HCT116 (cell line): ENCODE results near the gene IDI1. TPM values are rescaled to one million over a fixed set of nuclear protein-coding genes. Genes with fewer than 3 reads are reported as not detected.

Source experiments
- ATAC-seq: fragments of 200-7000 bp; cut with Tn5 transposase; 2 replicates; pipeline ENCODE4 v1.9.1; 2020; ENCODE audit warnings: mild to moderate bottlenecking, moderate library complexity
- BruUV-seq: library from RNA; stranded (reverse); fragments of 400-500 nt; replicated peaks from 2 replicates; lab custom pipeline; 2021; lab: Mats Ljungman, UMichigan
- CTCF ChIA-PET: fragments of 300-600 bp; sonication (Branson Sonifier 250); formaldehyde crosslinking; loops from one replicate; lab custom pipeline; 2021; ENCODE audit warnings: antibody characterized with exemption; lab: Charles Lee
- POLR2A ChIA-PET: fragments of 300-600, 350-600 bp; sonication (Branson Sonifier 250); formaldehyde crosslinking; loops from one replicate; lab custom pipeline; 2021; ENCODE audit warnings: antibody characterized with exemption; lab: Charles Lee
- RAD21 ChIA-PET, 2 experiments: fragments of 300-600 bp; sonication (Branson Sonifier 250); formaldehyde crosslinking; loops; one replicate each; lab custom pipeline; 2023; ENCODE audit warnings: low total read pairs in 2 of 2; ENCODE audit not compliant: uncharacterized antibody in 2 of 2, unreplicated experiment in 2 of 2, low non-redundant PET in 1 of 2; lab: Charles Lee
- DNase-seq: peaks from one replicate; pipeline ENCODE4 v3.0.0-alpha.2; 2010; ENCODE audit warnings: low read depth, low spot score
- H2AFZ ChIP-seq: fragments of 200-600 bp; shearing (Covaris generic), sonication (generic); 2 replicates; pipeline ENCODE4 v1.6.1; 2017; ENCODE audit warnings: low read depth, mixed run types, mixed read lengths, antibody characterized with exemption, low read length; ENCODE audit not compliant: poor library complexity, severe bottlenecking
- H3K27ac ChIP-seq: 2 replicates; pipeline ENCODE4 v1.5.1; 2012; ENCODE audit warnings: low read depth, low read length
- H3K27me3 ChIP-seq: fragments of 200-600 bp; sonication (generic); 2 replicates; pipeline ENCODE4 v1.6.1; 2016; ENCODE audit warnings: mixed run types, low read length, mixed read lengths; ENCODE audit not compliant: insufficient read depth
- H3K36me3 ChIP-seq, 2 experiments: fragments of 200-500 bp in 1 of 2; fragments of 200-600 bp in 1 of 2; sonication (Bioruptor generic) in 1 of 2; sonication (generic) in 1 of 2; 2 replicates each; pipeline versions ENCODE4 v1.5.1 to v1.6.1; 2014 to 2016; ENCODE audit warnings: low read length in 2 of 2, inconsistent platforms in 1 of 2, mixed read lengths in 1 of 2, mixed run types in 1 of 2; ENCODE audit not compliant: insufficient read depth in 2 of 2, control insufficient read depth in 1 of 2
- H3K4me1 ChIP-seq, 2 experiments: fragments of 200-600 bp in 1 of 2; sonication (generic) in 1 of 2; 2 replicates each; pipeline versions ENCODE4 v1.5.1 to v1.6.1; 2012 to 2017; ENCODE audit warnings: low read length in 2 of 2, inconsistent platforms in 1 of 2, mild to moderate bottlenecking in 1 of 2, mixed read lengths in 1 of 2, mixed run types in 1 of 2, moderate library complexity in 1 of 2; ENCODE audit not compliant: insufficient read depth in 2 of 2, control insufficient read depth in 1 of 2
- H3K4me2 ChIP-seq: fragments of 200-600 bp; sonication (generic); 2 replicates; pipeline ENCODE4 v1.6.1; 2017; ENCODE audit warnings: mixed run types, low read length, mixed read lengths
- H3K4me3 ChIP-seq, 2 experiments: fragments of 200-600 bp in 1 of 2; sonication (generic) in 1 of 2; replicated peaks in 1 of 2; 2 replicates each; pipeline ENCODE4 v1.5.1; 2011 to 2016; ENCODE audit warnings: low read length in 2 of 2, control low read depth in 1 of 2, low read depth in 1 of 2, mild to moderate bottlenecking in 1 of 2, mixed read lengths in 1 of 2, mixed run types in 1 of 2
- H3K79me2 ChIP-seq: fragments of 200-600 bp; sonication (generic); 2 replicates; pipeline ENCODE4 v1.6.1; 2017; ENCODE audit warnings: mild to moderate bottlenecking, mixed run types, low read length, moderate library complexity, mixed read lengths; ENCODE audit not compliant: insufficient read depth
- H3K9ac ChIP-seq: fragments of 200-600 bp; sonication (generic); 2 replicates; pipeline ENCODE4 v1.6.1; 2016; ENCODE audit warnings: low read length, mixed read lengths
- H3K9me2 ChIP-seq: fragments of 200-600 bp; sonication (generic), shearing (Covaris generic); 2 replicates; pipeline ENCODE4 v1.6.1; 2017; ENCODE audit warnings: mixed run types, mild to moderate bottlenecking, moderate library complexity; ENCODE audit not compliant: insufficient read depth
- H3K9me3 ChIP-seq, 2 experiments: fragments of 200-500 bp in 1 of 2; fragments of 200-600 bp in 1 of 2; sonication (Bioruptor generic) in 1 of 2; sonication (generic) in 1 of 2; 2 replicates each; pipeline ENCODE4 v1.6.1; 2014 to 2017; ENCODE audit warnings: low read length in 2 of 2, mixed read lengths in 2 of 2, inconsistent platforms in 1 of 2, low read depth in 1 of 2, mild to moderate bottlenecking in 1 of 2, mixed run types in 1 of 2, moderate library complexity in 1 of 2; ENCODE audit not compliant: control insufficient read depth in 1 of 2, insufficient read depth in 1 of 2
- H4K20me1 ChIP-seq: fragments of 200-600 bp; sonication (generic), shearing (Covaris generic); 2 replicates; pipeline ENCODE4 v1.6.1; 2017; ENCODE audit warnings: mixed run types, mild to moderate bottlenecking, moderate library complexity; ENCODE audit not compliant: insufficient read depth
- CEBPB ChIP-seq: IDR thresholded peaks from 2 replicates; pipeline ENCODE4 v1.6.1; 2012; ENCODE audit warnings: low read depth
- JUND ChIP-seq: IDR thresholded peaks from 2 replicates; pipeline ENCODE4 v1.6.1; 2012
- TCF7L2 ChIP-seq: IDR thresholded peaks from 2 replicates; pipeline ENCODE4 v1.7.0; 2011; ENCODE audit warnings: borderline replicate concordance, inconsistent platforms; ENCODE audit not compliant: insufficient read depth, insufficient read length; ENCODE audit errors: extremely low read depth
- YY1 ChIP-seq: IDR thresholded peaks from 2 replicates; pipeline ENCODE4 v1.6.1; 2011; ENCODE audit warnings: low read length, low read depth, moderate library complexity, mild to moderate bottlenecking; ENCODE audit not compliant: insufficient replicate concordance; ENCODE audit errors: extremely low read depth
- ZNF274 ChIP-seq: fragments of 200-500 bp; sonication (Bioruptor generic); IDR thresholded peaks from 2 replicates; pipeline ENCODE4 v1.6.1; 2014; ENCODE audit warnings: mild to moderate bottlenecking, low read depth, low read length, inconsistent platforms
- intact Hi-C: fragments of 100-400 bp; cut with micrococcal nuclease; formaldehyde crosslinking; loops from 2 replicates; pipeline ENCODE4 v1.10.0; 2022
- total RNA-seq: library from RNA; stranded (reverse); gene quantifications from one replicate; pipeline ENCODE4 v1.2.1, GENCODE V29; 2021; ENCODE audit not compliant: unreplicated experiment
- TF ChIP-seq, protein P1 (sequence below): IDR thresholded peaks from 2 replicates; pipeline ENCODE4 v1.6.1; 2012; ENCODE audit warnings: low read depth
- TF ChIP-seq, protein P2 (sequence below): IDR thresholded peaks from 2 replicates; pipeline ENCODE4 v1.6.1; 2012

Gene IDI1
- total RNA-seq, 1 experiment from 2014 or later: 37.8 TPM

DNA sequence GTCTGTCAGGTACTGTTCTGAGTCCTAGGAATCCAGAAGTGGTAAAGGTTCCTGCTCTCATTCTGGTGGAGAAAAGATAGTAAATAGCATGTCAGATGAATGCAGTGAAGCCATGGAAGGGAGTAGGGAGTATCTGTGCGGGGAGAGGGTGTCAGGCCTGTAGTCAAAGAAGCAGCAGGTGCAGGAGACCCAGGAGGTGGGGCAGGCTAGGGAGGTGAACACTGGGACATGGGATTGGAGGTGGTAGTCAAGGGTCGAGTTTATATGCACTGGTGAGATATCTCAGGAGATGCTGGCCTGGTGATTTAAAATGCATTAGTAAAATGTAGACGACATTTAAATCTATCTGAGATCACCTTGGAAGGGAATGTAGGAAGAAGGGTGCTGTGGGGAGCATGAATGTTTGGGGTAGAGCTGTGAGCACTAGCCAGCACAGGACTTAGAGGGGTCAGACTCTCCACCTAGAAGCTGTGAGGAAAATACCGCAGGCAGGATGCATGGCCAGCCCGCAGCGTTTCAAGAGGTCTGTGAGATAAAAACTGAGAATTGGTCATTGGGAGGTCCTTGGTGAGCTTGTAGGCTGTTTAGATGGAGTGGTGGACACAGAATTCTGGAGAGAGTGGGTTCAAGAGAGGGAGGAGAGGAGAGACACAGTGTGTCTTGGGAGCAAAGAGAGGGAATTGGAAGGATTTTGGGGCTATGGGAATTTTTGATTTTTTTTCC, 53.9 kb downstream of the IDI1 start (continued):
- TF ChIP-seq, protein P1, sequence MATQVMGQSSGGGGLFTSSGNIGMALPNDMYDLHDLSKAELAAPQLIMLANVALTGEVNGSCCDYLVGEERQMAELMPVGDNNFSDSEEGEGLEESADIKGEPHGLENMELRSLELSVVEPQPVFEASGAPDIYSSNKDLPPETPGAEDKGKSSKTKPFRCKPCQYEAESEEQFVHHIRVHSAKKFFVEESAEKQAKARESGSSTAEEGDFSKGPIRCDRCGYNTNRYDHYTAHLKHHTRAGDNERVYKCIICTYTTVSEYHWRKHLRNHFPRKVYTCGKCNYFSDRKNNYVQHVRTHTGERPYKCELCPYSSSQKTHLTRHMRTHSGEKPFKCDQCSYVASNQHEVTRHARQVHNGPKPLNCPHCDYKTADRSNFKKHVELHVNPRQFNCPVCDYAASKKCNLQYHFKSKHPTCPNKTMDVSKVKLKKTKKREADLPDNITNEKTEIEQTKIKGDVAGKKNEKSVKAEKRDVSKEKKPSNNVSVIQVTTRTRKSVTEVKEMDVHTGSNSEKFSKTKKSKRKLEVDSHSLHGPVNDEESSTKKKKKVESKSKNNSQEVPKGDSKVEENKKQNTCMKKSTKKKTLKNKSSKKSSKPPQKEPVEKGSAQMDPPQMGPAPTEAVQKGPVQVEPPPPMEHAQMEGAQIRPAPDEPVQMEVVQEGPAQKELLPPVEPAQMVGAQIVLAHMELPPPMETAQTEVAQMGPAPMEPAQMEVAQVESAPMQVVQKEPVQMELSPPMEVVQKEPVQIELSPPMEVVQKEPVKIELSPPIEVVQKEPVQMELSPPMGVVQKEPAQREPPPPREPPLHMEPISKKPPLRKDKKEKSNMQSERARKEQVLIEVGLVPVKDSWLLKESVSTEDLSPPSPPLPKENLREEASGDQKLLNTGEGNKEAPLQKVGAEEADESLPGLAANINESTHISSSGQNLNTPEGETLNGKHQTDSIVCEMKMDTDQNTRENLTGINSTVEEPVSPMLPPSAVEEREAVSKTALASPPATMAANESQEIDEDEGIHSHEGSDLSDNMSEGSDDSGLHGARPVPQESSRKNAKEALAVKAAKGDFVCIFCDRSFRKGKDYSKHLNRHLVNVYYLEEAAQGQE: no peak
- TF ChIP-seq YY1 (no peak), CEBPB (no peak), JUND (no peak), ZNF274 (no peak)
- TF ChIP-seq, protein P2, sequence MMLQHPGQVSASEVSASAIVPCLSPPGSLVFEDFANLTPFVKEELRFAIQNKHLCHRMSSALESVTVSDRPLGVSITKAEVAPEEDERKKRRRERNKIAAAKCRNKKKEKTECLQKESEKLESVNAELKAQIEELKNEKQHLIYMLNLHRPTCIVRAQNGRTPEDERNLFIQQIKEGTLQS: no peak

- DNase-seq (no peak), ATAC-seq (no peak)
- intact Hi-C loops: no loop called here
- no TSS peak for BruUV-seq
- Histone ChIP-seq H3K79me2 (peaks cover 100% of the 10 kb centered on the region), H3K9me2 (no peaks in the 10 kb centered on the region), H3K4me2 (no peak overlapping the region), H3K27ac (no peak overlapping the region), H3K4me3 (no peak overlapping the region), H2AFZ (no peak overlapping the region), H3K4me1 (peaks cover 4 to 11% of the 10 kb centered on the region in 2 experiments), H3K27me3 (no peaks in the 10 kb centered on the region), H3K9ac (no peak overlapping the region), H4K20me1 (peaks cover 38% of the 10 kb centered on the region; the same call in 1 of the 2 replicates), H3K9me3 (no peaks in the 10 kb centered on the region), H3K36me3 (peaks cover 38 to 71% of the 10 kb centered on the region in 2 experiments; a peak in 3 of 4 replicates)
- ChIA-PET CTCF (no interaction called here), POLR2A (no interaction called here), RAD21 (no interaction called here)
- TF ChIP-seq TCF7L2: no peak
Measured at GRCh38 chr10:992871-993270, 56.0 kb downstream of the IDI1 start.
